HepG2 (cell line): ENCODE results near the gene ATP13A1. TPM values are rescaled to one million over a fixed set of nuclear protein-coding genes. Genes with fewer than 3 reads are reported as not detected.

ENCODE experiments used
- ADNP ChIP-seq: sonication (generic); formaldehyde crosslinking; IDR thresholded peaks from 2 replicates; pipeline ENCODE4 v1.4.0; 2020; ENCODE audit warnings: missing genetic modification reagents
- CHCHD3 ChIP-seq: sonication (generic); formaldehyde crosslinking; IDR thresholded peaks from 2 replicates; pipeline ENCODE4 v1.8.0; 2022; ENCODE audit warnings: mild to moderate bottlenecking, missing genetic modification reagents, moderate library complexity
- HNF4G ChIP-seq, 2 experiments: sonication (generic) in 1 of 2; formaldehyde crosslinking in 1 of 2; IDR thresholded peaks; 2 replicates each; pipeline versions ENCODE4 v1.4.0 to v1.6.1; 2011 to 2020; ENCODE audit warnings: borderline replicate concordance in 2 of 2, low read depth in 2 of 2, mild to moderate bottlenecking in 2 of 2, low read length in 1 of 2, missing genetic modification reagents in 1 of 2, moderate library complexity in 1 of 2
- RBAK ChIP-seq: sonication (generic); formaldehyde crosslinking; IDR thresholded peaks from 2 replicates; pipeline ENCODE4 v1.5.1; 2020; ENCODE audit warnings: mild to moderate bottlenecking, missing genetic modification reagents
- REL ChIP-seq: sonication (generic); formaldehyde crosslinking; conservative IDR thresholded peaks from 2 replicates; pipeline ENCODE4 v1.8.0; 2022; ENCODE audit warnings: mild to moderate bottlenecking, missing genetic modification reagents, moderate library complexity
- REPIN1 ChIP-seq: sonication (generic); formaldehyde crosslinking; IDR thresholded peaks from 2 replicates; pipeline ENCODE4 v1.8.0; 2022; ENCODE audit warnings: missing genetic modification reagents, low read depth, mild to moderate bottlenecking, borderline replicate concordance
- RFX5 ChIP-seq: IDR thresholded peaks from 2 replicates; pipeline ENCODE4 v1.6.1; 2011; ENCODE audit warnings: low read depth, low read length, improper control_type of control experiment
- SRF ChIP-seq: IDR thresholded peaks from 2 replicates; pipeline ENCODE4 v1.6.1; 2011; ENCODE audit warnings: mild to moderate bottlenecking, low read depth, low read length, moderate library complexity
- SUZ12 ChIP-seq: fragments of 150-350 bp; IDR thresholded peaks from 2 replicates; pipeline ENCODE4 v1.6.1; 2014; ENCODE audit warnings: low read depth, low read length
- ZFX ChIP-seq: sonication (generic); formaldehyde crosslinking; IDR thresholded peaks from 2 replicates; pipeline ENCODE4 v1.4.0; 2020; ENCODE audit warnings: mild to moderate bottlenecking, low read depth, missing genetic modification reagents, moderate library complexity
- ZMYM3 ChIP-seq: sonication (generic); formaldehyde crosslinking; IDR thresholded peaks from 2 replicates; pipeline ENCODE4 v1.5.1; 2020; ENCODE audit warnings: mild to moderate bottlenecking, missing genetic modification reagents
- ZNF12 ChIP-seq: sonication (generic); formaldehyde crosslinking; IDR thresholded peaks from 2 replicates; pipeline ENCODE4 v1.5.0; 2020; ENCODE audit warnings: missing genetic modification reagents
- ZNF230 ChIP-seq: sonication (generic); formaldehyde crosslinking; IDR thresholded peaks from 2 replicates; pipeline ENCODE4 v1.4.0; 2020; ENCODE audit warnings: mild to moderate bottlenecking, missing genetic modification reagents
- ZNF441 ChIP-seq: sonication (generic); formaldehyde crosslinking; IDR thresholded peaks from 2 replicates; pipeline ENCODE4 v1.7.0; 2021; ENCODE audit warnings: missing genetic modification reagents, borderline replicate concordance
- ZNF552 ChIP-seq: sonication (generic); formaldehyde crosslinking; IDR thresholded peaks from 2 replicates; pipeline ENCODE4 v1.9.0; 2022; ENCODE audit warnings: missing genetic modification reagents, mild to moderate bottlenecking, borderline replicate concordance
- ZSCAN21 ChIP-seq: sonication (generic); formaldehyde crosslinking; IDR thresholded peaks from 2 replicates; pipeline ENCODE4 v1.8.0; 2022; ENCODE audit warnings: mild to moderate bottlenecking, missing genetic modification reagents, moderate library complexity, borderline replicate concordance
- polyA plus RNA-seq, 8 experiments: library from polyadenylated mRNA; depleted of rRNA in 3 of 8; stranded (reverse) in 7 of 8; unstranded in 1 of 8; fragments of >200 nt; fragmentation: Illumina TruSeq in 4 of 8; extraction: Trizol in 4 of 8; gene quantifications; 2 replicates each; pipeline versions ENCODE4 v1.2.1 to v1.2.3, GENCODE V29; 2011 to 2016; ENCODE audit warnings: low read depth in 4 of 8, missing spikeins in 1 of 8, mixed read lengths in 1 of 8; ENCODE audit not compliant: insufficient read depth in 1 of 8
- total RNA-seq, 5 experiments: library from RNA; depleted of rRNA; stranded (reverse); fragments of >200 nt; fragmentation: Illumina TruSeq; extraction: Trizol; gene quantifications; 2 replicates each; pipeline ENCODE4 v1.2.3, GENCODE V29; 2016; ENCODE audit warnings: low read depth in 1 of 5
- TF ChIP-seq, protein P1 (sequence below): sonication (generic); formaldehyde crosslinking; IDR thresholded peaks from 2 replicates; pipeline ENCODE4 v1.4.0; 2020; ENCODE audit warnings: missing genetic modification reagents
- TF ChIP-seq, protein P2 (sequence below): IDR thresholded peaks from 2 replicates; pipeline ENCODE4 v1.6.1; 2016; ENCODE audit warnings: missing compliant biosample characterization, missing genetic modification reagents, borderline replicate concordance
- TF ChIP-seq, protein P3 (sequence below): sonication (generic); formaldehyde crosslinking; IDR thresholded peaks from 2 replicates; pipeline ENCODE4 v1.8.0; 2022; ENCODE audit warnings: mild to moderate bottlenecking, missing genetic modification reagents, borderline replicate concordance
- TF ChIP-seq, protein P4 (sequence below): sonication (generic); formaldehyde crosslinking; IDR thresholded peaks from 2 replicates; pipeline ENCODE4 v1.4.0; 2020; ENCODE audit warnings: low read depth, mild to moderate bottlenecking, missing genetic modification reagents

Gene ATP13A1
- total and polyA plus RNA-seq, 2 of the 13 experiments (the other 11 are each of a cell fraction or from before 2014, with no cell fraction given): 23.2 to 41.7 TPM

DNA sequence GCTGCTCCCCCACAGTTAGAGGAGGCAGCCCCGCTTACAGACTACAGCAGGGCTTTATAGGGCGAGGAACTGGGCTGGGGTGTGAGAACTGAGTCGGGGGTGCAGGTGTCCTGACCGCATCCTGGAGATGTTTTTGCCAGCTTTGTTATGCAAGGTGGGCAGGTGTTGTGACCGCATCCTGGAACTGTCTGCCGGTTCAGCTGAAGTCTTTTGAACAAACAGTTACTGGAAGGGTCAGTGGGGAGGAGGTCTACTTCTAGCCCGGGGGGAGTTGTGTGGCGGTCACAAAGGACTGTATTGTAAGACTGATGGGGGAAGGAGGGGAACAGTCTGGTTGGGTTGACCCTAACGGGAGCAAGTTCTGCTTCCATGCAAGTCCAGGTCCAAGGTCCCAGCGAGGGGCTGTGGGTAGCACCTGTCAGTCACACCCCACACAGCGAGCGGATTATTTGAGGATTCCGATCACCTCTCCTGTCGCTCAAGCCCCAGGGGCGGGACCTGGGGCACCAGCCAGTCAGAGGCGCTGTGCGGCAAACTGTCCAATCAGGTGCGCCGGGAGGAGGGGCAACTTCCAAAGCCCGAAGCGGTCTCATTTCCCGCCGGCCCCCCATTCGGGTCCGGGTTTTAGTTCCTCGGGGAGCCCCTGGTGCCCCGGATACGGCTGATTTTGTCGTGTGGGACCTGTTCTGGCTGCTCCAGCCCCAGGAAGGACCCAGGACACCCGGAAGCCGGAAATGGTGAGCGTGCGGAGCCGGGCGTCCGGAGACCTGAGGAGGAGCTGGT is 4.9 kb upstream of the ATP13A1 start, which contains the start of gene ZNF101 (continued):
- TF ChIP-seq, protein P1, sequence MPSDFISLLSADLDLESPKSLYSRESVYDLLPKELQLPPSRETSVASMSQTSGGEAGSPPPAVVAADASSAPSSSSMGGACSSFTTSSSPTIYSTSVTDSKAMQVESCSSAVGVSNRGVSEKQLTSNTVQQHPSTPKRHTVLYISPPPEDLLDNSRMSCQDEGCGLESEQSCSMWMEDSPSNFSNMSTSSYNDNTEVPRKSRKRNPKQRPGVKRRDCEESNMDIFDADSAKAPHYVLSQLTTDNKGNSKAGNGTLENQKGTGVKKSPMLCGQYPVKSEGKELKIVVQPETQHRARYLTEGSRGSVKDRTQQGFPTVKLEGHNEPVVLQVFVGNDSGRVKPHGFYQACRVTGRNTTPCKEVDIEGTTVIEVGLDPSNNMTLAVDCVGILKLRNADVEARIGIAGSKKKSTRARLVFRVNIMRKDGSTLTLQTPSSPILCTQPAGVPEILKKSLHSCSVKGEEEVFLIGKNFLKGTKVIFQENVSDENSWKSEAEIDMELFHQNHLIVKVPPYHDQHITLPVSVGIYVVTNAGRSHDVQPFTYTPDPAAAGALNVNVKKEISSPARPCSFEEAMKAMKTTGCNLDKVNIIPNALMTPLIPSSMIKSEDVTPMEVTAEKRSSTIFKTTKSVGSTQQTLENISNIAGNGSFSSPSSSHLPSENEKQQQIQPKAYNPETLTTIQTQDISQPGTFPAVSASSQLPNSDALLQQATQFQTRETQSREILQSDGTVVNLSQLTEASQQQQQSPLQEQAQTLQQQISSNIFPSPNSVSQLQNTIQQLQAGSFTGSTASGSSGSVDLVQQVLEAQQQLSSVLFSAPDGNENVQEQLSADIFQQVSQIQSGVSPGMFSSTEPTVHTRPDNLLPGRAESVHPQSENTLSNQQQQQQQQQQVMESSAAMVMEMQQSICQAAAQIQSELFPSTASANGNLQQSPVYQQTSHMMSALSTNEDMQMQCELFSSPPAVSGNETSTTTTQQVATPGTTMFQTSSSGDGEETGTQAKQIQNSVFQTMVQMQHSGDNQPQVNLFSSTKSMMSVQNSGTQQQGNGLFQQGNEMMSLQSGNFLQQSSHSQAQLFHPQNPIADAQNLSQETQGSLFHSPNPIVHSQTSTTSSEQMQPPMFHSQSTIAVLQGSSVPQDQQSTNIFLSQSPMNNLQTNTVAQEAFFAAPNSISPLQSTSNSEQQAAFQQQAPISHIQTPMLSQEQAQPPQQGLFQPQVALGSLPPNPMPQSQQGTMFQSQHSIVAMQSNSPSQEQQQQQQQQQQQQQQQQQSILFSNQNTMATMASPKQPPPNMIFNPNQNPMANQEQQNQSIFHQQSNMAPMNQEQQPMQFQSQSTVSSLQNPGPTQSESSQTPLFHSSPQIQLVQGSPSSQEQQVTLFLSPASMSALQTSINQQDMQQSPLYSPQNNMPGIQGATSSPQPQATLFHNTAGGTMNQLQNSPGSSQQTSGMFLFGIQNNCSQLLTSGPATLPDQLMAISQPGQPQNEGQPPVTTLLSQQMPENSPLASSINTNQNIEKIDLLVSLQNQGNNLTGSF: no peak
- TF ChIP-seq SRF (no peak), ZFX (CRISPR knock-in tag) (0 out of 2 replicates have a peak, but pooled peaks have one; percentile 30), REPIN1 (CRISPR knock-in tag) (peak; percentile 50; the same call in 1 of the 2 replicates), ZNF12 (CRISPR knock-in tag) (no peak), RBAK (CRISPR knock-in tag) (no peak), ZNF230 (CRISPR knock-in tag) (0 out of 2 replicates have a peak, but pooled peaks have one; percentile 22), ZSCAN21 (CRISPR knock-in tag) (0 out of 2 replicates have a peak, but pooled peaks have one; percentile 43), REL (CRISPR knock-in tag) (no peak), HNF4G (IDR thresholded peaks at IDR 0.05; ENCODE audit: borderline replicate concordance, low read depth, low read length) (peak; percentile 81), HNF4G (CRISPR knock-in tag; IDR thresholded peaks at IDR 0.05; ENCODE audit: borderline replicate concordance, low read depth) (0 out of 2 replicates have a peak, but pooled peaks have one; percentile 52), ADNP (no peak), ZMYM3 (CRISPR knock-in tag) (no peak), SUZ12 (no peak), ZNF552 (no peak), RFX5 (no peak), CHCHD3 (no peak), ZNF441 (CRISPR knock-in tag) (peak; percentile 97)
- TF ChIP-seq, protein P2, sequence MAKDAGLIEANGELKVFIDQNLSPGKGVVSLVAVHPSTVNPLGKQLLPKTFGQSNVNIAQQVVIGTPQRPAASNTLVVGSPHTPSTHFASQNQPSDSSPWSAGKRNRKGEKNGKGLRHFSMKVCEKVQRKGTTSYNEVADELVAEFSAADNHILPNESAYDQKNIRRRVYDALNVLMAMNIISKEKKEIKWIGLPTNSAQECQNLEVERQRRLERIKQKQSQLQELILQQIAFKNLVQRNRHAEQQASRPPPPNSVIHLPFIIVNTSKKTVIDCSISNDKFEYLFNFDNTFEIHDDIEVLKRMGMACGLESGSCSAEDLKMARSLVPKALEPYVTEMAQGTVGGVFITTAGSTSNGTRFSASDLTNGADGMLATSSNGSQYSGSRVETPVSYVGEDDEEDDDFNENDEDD: peak; percentile 83; the same call in 1 of the 2 replicates
- TF ChIP-seq, protein P3, sequence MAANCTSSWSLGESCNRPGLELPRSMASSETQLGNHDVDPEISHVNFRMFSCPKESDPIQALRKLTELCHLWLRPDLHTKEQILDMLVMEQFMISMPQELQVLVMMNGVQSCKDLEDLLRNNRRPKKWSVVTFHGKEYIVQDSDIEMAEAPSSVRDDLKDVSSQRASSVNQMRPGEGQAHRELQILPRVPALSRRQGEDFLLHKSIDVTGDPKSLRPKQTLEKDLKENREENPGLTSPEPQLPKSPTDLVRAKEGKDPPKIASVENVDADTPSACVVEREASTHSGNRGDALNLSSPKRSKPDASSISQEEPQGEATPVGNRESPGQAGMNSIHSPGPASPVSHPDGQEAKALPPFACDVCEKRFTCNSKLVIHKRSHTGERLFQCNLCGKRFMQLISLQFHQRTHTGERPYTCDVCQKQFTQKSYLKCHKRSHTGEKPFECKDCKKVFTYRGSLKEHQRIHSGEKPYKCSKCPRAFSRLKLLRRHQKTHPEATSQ (CRISPR knock-in tag): no peak
- TF ChIP-seq, protein P4, sequence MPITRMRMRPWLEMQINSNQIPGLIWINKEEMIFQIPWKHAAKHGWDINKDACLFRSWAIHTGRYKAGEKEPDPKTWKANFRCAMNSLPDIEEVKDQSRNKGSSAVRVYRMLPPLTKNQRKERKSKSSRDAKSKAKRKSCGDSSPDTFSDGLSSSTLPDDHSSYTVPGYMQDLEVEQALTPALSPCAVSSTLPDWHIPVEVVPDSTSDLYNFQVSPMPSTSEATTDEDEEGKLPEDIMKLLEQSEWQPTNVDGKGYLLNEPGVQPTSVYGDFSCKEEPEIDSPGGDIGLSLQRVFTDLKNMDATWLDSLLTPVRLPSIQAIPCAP (CRISPR knock-in tag): no peak
